Measurements from ENCODE around the gene TEKT5.

TEKT5 gene

GRCh38 chr16:10617662-10618420 lies 76.9 kb downstream of the TEKT5 start:
- Mint-ChIP-seq H3K9me3 (no peaks in the 10 kb centered on the region), H3K4me1 (peaks cover 4% of the 10 kb centered on the region), H3K27ac (ENCODE audit: low read depth) (no peak overlapping the region), H3K27me3 (peaks cover 45% of the 10 kb centered on the region), H3K36me3 (ENCODE audit: insufficient read depth) (no peaks in the 10 kb centered on the region), H3K4me3 (no peak overlapping the region)
- ATAC-seq (replicated peaks; ENCODE audit: extremely low read depth, poor library complexity, severe bottlenecking) (no peak), DNase-seq (ENCODE audit: low spot score in 2 of 2) (no peak)

DNA sequence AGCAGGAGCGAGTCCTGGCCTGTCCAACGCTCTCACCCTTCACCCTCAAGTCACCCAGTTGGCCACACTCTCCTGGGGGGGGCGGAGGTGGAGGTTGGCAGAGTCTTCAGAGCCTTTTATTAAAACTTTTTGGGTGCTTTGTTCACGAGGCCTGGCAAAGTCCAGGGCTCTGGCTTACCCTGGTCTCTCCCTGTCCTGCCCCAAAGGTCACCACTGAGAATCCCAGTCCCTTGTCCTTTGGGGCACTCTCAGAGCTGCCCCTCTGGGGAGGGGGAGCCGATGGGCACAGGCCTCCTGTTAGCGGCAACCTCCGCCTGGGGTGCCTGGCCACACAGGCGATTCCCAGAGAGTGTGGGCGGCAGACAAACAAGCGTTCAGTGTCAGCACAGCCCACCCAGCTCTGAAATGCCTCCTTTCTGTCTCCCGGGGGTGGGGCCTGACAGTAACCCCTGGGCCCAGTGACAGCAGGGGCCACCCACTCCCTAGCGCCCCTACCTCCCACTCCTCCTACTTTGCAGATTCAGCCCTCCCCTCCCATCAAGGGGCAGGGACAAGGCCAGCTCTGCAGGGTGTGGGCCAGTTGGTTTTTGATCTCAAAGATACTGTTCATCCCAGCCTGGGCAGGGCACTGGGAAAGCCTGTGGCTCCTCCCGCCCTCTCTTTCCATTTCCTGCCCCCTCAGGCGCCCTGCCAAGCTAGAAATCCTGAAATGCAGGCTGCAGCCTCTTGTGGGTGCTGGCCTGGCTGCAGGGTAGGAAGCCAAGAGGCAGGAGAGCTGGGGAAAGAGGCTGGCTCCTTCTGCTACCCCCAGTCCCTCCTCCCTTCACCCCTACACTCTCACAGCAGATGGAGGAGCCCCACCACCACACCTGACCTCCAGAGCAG lies 77.7 kb downstream of the TEKT5 start:
- no peak overlapping the region for H3K27ac Mint-ChIP-seq (ENCODE audit: low read depth)
- ATAC-seq (replicated peaks; ENCODE audit: extremely low read depth, poor library complexity, severe bottlenecking) = no peak
- peaks cover 4% of the 10 kb centered on the region for H3K4me1 Mint-ChIP-seq
- H3K36me3 Mint-ChIP-seq (ENCODE audit: insufficient read depth) = no peaks in the 10 kb centered on the region
- H3K4me3 Mint-ChIP-seq = no peak overlapping the region
- peaks cover 45% of the 10 kb centered on the region for H3K27me3 Mint-ChIP-seq
- no peak for DNase-seq (ENCODE audit: low spot score in 2 of 2)
- H3K9me3 Mint-ChIP-seq = no peaks in the 10 kb centered on the region

DNA sequence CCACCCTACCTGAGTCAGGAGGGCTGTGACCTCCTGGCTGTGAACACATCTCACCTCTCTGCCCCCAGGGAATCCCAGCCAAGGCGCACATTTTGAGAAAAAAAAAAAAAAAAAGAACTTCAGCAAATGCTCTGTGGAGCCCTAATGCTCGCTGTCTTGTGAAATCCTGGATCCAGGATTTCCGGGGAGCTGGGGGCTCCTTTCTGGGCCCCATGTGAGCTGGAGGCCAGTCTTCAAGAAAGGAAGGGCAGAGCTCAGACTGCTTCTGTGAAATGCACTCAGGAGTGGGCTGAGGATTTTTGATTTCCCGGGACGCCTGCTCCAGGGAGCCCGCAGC lies 78.3 kb downstream of the TEKT5 start:
- ATAC-seq (replicated peaks; ENCODE audit: extremely low read depth, poor library complexity, severe bottlenecking) (no peak), DNase-seq (ENCODE audit: low spot score in 2 of 2) (no peak)
- Mint-ChIP-seq H3K36me3 (ENCODE audit: insufficient read depth) (no peaks in the 10 kb centered on the region), H3K27me3 (peaks cover 45% of the 10 kb centered on the region), H3K27ac (ENCODE audit: low read depth) (no peak overlapping the region), H3K4me1 (peaks cover 4% of the 10 kb centered on the region), H3K9me3 (no peaks in the 10 kb centered on the region), H3K4me3 (no peak overlapping the region)

- Mint-ChIP-seq H3K27me3 (peaks cover 35% of the 10 kb centered on the region), H3K4me3 (no peak overlapping the region)
These were observed 80.0 kb downstream of the TEKT5 start for GRCh38 chr16:10614685-10615084.

GRCh38 chr16:10613785-10614485 lies 80.8 kb downstream of the TEKT5 start:
- no peak overlapping the region for H3K27ac Mint-ChIP-seq (ENCODE audit: low read depth)
- H3K4me1 Mint-ChIP-seq = no peaks in the 10 kb centered on the region
- H3K4me3 Mint-ChIP-seq = no peak overlapping the region
- H3K36me3 Mint-ChIP-seq (ENCODE audit: insufficient read depth) = no peaks in the 10 kb centered on the region
- H3K9me3 Mint-ChIP-seq = no peaks in the 10 kb centered on the region
- DNase-seq (ENCODE audit: low spot score in 2 of 2) = no peak
- H3K27me3 Mint-ChIP-seq = peaks cover 27% of the 10 kb centered on the region
- peak; percentile 14 for ATAC-seq (replicated peaks; ENCODE audit: extremely low read depth, poor library complexity, severe bottlenecking)

More at GRCh38 chr16:10614685-10615084, 80.0 kb downstream of the TEKT5 start:
- H3K4me1 Mint-ChIP-seq = peaks cover 2% of the 10 kb centered on the region
- no peak for ATAC-seq (replicated peaks; ENCODE audit: extremely low read depth, poor library complexity, severe bottlenecking)
- DNase-seq (ENCODE audit: low spot score in 2 of 2) = no peak
- no peak overlapping the region for H3K27ac Mint-ChIP-seq (ENCODE audit: low read depth)
- H3K9me3 Mint-ChIP-seq = no peaks in the 10 kb centered on the region
- no peaks in the 10 kb centered on the region for H3K36me3 Mint-ChIP-seq (ENCODE audit: insufficient read depth)

GRCh38 chr16:10612649-10613179 lies 82.0 kb downstream of the TEKT5 start:
- peaks cover 16% of the 10 kb centered on the region for H3K27me3 Mint-ChIP-seq
- no peaks in the 10 kb centered on the region for H3K4me1 Mint-ChIP-seq
- H3K36me3 Mint-ChIP-seq (ENCODE audit: insufficient read depth) = no peaks in the 10 kb centered on the region
- H3K9me3 Mint-ChIP-seq = no peaks in the 10 kb centered on the region
- DNase-seq (ENCODE audit: low spot score in 2 of 2) = no peak
- no peak for ATAC-seq (replicated peaks; ENCODE audit: extremely low read depth, poor library complexity, severe bottlenecking)
- H3K4me3 Mint-ChIP-seq = no peak overlapping the region
- H3K27ac Mint-ChIP-seq (ENCODE audit: low read depth) = no peak overlapping the region

- H3K9me3 Mint-ChIP-seq = no peaks in the 10 kb centered on the region
- H3K4me3 Mint-ChIP-seq = no peak overlapping the region
- DNase-seq (ENCODE audit: low spot score in 2 of 2) (no peak), ATAC-seq (replicated peaks; ENCODE audit: extremely low read depth, poor library complexity, severe bottlenecking) (no peak)
- H3K27ac Mint-ChIP-seq (ENCODE audit: low read depth) = no peak overlapping the region
- H3K36me3 Mint-ChIP-seq (ENCODE audit: insufficient read depth) = no peaks in the 10 kb centered on the region
- no peaks in the 10 kb centered on the region for H3K4me1 Mint-ChIP-seq
- H3K27me3 Mint-ChIP-seq = peaks cover 16% of the 10 kb centered on the region
These were observed 82.8 kb downstream of the TEKT5 start for GRCh38 chr16:10611825-10612342.

DNA sequence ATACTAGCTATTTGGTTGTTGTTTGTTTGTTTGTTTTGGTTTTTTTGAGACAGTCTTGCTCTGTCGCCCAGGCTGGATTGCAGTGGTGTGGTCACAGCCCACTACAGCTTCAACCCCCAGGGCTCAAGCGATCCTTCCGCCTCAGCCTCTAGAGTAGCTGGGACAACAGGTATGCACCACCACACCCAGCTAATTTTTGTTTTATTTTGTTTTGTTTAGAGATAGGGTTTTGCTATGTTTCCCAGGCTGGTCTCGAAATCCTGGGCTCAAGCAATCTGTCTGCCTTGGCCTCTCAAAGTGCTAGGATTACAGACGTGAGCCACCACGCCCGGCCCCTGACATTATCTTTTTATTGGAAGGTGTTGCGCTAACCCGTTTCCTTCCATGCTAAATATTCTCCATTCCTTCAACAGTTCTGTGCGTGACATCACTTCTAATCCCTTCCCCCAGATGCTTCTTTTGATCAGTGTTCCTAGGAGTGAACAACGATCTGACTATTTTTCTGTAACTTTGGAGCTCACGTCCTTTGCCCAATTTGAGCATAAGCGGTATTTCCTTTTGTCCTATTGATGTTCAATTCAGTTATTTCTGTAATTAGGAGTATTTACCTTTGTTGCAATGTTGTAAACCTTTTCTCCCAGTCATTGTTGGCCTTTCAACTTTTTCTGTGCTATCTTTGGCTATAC lies 84.1 kb downstream of the TEKT5 start:
- ATAC-seq (replicated peaks; ENCODE audit: extremely low read depth, poor library complexity, severe bottlenecking) = no peak

GRCh38 chr16:10609402-10609774 lies 85.3 kb downstream of the TEKT5 start:
- DNase-seq (ENCODE audit: low spot score in 2 of 2) (no peak), ATAC-seq (replicated peaks; ENCODE audit: extremely low read depth, poor library complexity, severe bottlenecking) (no peak)
- Mint-ChIP-seq H3K4me3 (no peak overlapping the region), H3K4me1 (no peaks in the 10 kb centered on the region), H3K36me3 (ENCODE audit: insufficient read depth) (no peaks in the 10 kb centered on the region), H3K27me3 (peaks cover 21% of the 10 kb centered on the region), H3K9me3 (no peaks in the 10 kb centered on the region), H3K27ac (ENCODE audit: low read depth) (no peak overlapping the region)

More for the DNA sequence above, 84.1 kb downstream of the TEKT5 start:
- Mint-ChIP-seq H3K27ac (ENCODE audit: low read depth) (no peak overlapping the region), H3K36me3 (ENCODE audit: insufficient read depth) (no peaks in the 10 kb centered on the region), H3K4me3 (no peak overlapping the region), H3K9me3 (no peaks in the 10 kb centered on the region), H3K27me3 (peaks cover 21% of the 10 kb centered on the region), H3K4me1 (no peaks in the 10 kb centered on the region)
- DNase-seq (ENCODE audit: low spot score in 2 of 2) = no peak

DNA sequence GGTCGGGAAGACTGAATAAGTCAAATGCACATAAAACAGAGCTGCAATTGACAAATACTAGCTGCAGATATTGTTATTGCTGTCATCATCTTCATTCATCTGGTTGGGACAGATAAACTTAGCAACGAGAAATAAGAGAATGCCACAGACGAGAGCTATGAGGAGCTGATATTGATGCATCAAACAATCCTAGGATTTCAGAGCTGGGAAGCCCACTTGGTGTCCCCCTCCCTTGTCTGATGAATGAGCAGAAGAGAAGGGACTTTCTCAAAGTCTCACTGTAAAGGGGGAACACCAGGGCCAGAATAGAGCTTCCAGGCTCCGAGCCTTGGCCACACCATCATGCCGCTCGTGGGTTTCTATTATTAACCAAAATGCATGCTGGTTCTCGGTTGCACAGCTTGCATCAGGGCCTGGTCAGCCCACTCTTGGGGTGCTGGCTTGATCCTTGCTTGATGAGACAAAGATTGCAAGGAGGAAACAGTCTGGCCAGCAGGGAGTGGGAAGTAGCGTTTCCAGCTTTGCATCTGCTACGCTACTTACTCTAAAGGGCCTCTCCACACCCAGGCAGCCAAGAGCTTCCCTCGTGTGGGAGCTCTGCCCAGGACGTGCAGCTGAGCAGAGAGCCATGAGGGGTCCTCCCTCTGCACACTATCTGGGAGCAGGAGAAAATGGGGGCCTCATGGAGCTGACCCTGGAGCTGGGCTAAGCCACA lies 85.9 kb downstream of the TEKT5 start:
- Mint-ChIP-seq H3K27me3 (peaks cover 25% of the 10 kb centered on the region), H3K27ac (ENCODE audit: low read depth) (no peak overlapping the region), H3K4me3 (no peak overlapping the region), H3K9me3 (no peaks in the 10 kb centered on the region), H3K36me3 (ENCODE audit: insufficient read depth) (no peaks in the 10 kb centered on the region), H3K4me1 (no peaks in the 10 kb centered on the region)
- DNase-seq (ENCODE audit: low spot score in 2 of 2) (no peak), ATAC-seq (replicated peaks; ENCODE audit: extremely low read depth, poor library complexity, severe bottlenecking) (no peak)

GRCh38 chr16:10607157-10607556 lies 87.6 kb downstream of the TEKT5 start:
- Mint-ChIP-seq H3K27me3 (peaks cover 39% of the 10 kb centered on the region), H3K36me3 (ENCODE audit: insufficient read depth) (no peaks in the 10 kb centered on the region), H3K9me3 (no peaks in the 10 kb centered on the region), H3K4me3 (no peak overlapping the region), H3K4me1 (no peaks in the 10 kb centered on the region), H3K27ac (ENCODE audit: low read depth) (no peak overlapping the region)
- DNase-seq (ENCODE audit: low spot score in 2 of 2) = no peak
- ATAC-seq (replicated peaks; ENCODE audit: extremely low read depth, poor library complexity, severe bottlenecking) = no peak
